Activated T-helper 1 cell treated with Interleukin-2 at 50 U/mL for 16 hours (primary cell): ENCODE data around the gene LGR5.

ENCODE experiments used
- DNase-seq: peaks from one replicate; pipeline ENCODE4 v3.0.0-alpha.2; 2020; ENCODE audit warnings: low read depth

LGR5 gene

DNA sequence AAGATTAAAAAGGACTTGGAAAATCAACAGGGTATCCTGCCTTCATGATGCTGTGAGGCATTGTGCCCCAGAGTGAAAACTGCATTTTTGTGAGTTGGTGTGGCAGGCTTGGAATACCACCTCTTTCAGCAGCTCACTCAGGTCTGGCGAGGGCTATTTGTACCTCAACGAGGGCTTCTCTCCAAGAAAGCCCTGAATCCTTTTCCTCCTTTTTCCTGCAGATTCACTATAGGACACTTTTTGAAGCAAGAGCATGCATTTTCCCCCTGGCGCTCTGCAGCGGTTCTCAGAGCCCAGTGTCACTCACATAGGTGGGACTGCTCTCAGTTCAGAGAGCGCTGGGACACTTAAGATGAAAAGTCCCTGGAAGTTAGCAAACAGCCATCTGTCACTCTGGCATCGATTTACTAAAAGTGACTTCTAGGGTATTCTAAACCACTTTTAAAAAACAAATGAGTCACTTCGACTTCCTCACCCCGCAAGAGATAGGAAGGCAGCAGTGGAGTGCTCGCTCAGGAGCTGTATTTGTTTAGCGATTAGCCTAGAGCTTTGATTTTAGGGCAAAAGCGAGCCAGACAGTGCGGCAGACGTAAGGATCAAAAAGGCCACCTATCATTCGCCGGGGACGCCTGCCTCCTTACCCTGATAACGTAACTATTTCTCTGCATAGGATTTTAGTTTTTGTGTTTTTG is 782 bp upstream of the LGR5 start:
- DNase-seq: no peak

DNA sequence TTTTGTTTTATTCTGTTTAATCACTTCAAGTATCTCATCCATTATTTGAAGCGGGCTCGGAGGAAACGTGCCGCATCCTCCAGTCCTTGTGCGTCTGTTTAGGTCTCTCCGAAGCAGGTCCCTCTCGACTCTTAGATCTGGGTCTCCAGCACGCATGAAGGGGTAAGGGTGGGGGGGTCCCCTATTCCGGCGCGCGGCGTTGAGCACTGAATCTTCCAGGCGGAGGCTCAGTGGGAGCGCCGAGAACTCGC is 311 bp upstream of the LGR5 start:
- DNase-seq: no peak

DNA sequence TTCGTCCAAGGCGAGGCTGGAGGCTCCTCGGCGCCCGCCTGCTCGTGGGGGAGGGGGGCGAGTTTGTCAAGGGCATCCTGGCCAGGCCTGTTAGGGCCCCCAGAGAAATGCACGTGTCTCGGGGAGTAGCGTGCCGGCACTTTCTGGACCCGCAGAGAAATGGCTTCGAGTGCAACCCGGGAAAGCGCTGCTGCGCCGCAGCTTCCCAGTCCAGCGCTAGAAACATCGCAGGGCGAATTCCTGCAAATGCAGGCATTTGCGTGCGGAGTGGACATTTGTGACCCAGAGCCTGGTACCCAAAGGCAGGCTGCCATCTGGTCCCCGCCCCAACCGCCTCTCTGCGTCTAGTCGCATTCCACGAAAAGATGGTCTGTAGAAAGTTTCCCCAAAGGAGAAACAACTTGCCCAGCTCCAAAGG is 756 bp downstream of the LGR5 start:
- DNase-seq: no peak

DNA sequence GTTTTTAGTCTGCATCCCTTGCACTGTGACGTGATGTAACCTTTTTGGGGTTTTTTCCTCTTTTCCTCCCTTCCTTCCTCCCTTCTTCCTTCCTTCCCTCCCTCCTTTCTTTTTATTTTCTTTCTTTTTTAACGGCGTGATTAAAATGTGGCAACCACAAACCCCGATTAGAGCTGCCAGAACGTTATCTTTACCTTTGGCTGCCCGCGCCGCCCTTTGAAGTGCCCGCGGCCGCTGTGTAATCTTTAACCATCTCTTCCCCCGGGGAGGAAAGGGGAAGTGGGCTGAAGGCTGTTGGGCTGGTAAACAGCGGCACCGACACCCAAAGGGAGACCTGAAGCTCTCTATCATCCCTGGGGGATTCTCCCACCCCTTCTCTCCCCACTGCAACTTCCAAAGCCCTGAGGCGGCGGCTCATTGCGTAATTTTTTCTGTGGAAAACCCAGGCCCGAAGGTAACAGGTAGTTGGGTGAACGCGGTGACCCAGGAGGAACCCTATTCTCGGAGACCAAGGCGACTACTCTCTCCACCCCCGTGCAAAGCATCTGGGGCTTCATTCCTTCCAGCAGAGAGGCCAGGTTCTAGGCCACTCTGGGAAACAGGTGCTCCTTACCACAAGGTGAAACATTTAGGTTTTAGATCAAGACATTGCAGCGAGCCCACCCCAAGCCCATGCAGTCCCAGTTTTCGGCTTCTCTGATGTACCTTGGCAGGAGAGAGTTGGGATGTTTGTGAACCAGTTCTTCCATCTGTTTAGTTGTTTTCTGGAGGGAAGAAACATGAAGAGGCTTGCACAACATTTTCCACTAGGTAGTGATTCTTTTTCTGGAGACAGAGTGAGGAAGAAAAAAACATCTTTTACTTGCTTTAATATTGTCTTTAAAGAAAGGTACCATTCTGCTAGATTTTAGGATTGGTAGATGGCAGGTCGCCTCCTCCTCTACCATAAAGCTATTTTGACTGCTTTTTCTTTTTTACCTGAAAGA is 1.5 kb downstream of the LGR5 start:
- DNase-seq: no peak

DNA sequence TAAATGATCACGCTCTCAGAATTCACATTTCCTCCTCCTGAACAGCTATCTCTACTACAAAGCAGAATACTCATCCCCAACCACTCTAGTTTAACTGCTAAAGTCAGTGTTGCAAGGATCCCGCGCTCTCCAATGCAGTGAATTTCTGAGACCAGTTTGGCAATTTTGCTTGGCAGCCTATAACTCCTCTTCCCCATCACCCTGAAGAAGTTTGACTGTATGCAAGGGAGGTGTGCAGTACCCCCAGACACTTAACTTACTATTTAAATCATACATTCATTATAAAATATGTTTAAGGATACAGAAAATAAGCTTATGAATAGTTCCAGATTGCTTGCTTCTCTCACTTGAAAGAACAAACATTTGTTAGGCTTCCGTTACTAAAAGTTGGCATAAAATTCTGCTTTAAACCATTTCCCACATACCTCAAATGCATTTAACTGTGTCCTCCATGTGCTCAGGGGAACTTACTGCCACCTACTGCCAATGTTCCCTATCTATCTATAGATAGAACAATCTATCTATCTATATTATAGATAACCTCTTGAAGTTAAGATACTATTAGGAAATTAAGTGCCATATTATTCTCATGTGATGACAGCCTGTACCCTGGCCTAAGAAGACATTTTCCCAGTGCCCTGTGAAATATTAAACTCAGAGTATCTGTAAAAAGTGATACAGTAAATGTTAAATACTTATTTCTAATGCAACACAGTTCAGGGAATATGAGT is 2.4 kb downstream of the LGR5 start:
- no peak for DNase-seq

DNA sequence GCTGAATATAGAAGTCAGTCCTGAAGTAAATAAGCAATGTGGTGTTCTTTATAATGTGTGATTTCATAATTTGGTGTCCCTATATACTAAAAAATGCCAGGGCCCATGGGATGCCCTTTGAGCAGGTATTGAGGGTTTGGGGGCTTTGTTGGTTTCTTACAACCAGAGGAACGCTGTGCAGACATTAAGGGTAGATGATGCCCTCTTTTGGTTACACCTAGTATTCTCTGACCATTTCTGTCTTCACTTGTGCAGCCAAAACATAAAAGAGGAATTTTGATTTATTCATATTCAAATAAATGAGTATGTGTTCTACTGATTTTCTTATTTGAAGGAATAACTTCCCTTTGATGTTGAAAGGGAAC is 3.0 kb downstream of the LGR5 start:
- DNase-seq: no peak

DNA sequence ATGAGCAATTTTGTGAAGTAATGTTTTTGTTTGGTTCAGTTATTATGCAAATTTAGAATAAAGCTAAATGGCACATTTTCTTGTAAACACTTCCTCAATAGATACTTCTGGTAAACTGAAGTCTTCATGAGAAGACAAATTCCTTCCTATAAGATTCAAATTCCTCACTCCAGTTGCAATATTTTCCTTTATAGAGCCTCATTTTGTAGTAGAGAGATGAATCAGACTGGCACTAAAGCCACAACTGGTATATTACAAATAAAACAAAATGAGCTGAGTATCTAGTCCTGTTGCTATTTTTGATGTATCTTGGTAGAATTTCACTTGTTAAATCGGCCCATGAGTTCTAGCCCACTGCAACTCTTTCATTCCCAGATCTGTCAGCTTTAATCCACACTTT is 5.5 kb downstream of the LGR5 start:
- no peak for DNase-seq

DNA sequence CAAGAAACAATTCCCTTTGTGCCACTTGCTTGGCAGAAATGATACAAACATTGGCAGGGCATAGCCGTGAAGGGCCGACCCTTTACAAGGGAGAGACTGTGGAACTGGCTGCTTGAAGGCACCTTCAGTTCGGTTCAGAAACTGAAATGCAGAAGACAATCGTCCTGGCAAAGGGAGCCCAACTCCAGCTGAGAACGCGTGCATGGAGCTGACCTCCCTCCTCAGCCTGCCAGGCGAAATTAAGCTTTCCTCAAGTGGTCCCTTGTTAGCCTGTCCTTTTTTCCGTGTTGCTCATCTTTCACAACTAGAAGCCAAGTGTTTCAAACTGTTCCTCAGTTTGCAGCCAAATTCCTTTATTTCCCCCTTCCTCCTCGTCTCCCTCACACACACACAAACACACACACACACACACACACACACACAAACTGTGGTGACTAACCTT is 8.1 kb downstream of the LGR5 start:
- no peak for DNase-seq

DNA sequence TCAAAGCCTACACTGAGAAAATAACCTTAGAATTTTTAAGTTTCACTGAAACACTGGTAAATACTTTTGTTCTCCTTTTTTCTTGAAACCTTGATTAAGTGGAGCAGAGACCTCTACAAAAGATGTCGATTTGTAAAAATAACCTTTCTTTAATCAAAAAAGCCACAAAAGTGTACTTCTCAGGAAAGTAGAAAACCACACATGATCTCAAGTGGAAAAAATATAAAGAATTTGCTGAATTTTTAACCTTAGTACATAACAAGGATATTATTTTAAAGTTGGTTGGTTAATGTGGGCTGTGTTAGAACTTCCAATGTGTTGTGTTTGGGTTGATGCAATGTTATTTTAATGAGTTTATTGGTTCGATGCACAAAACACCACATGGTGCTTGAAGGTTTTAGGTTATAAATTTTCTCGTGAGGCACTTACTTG is 8.6 kb downstream of the LGR5 start:
- no peak for DNase-seq

DNA sequence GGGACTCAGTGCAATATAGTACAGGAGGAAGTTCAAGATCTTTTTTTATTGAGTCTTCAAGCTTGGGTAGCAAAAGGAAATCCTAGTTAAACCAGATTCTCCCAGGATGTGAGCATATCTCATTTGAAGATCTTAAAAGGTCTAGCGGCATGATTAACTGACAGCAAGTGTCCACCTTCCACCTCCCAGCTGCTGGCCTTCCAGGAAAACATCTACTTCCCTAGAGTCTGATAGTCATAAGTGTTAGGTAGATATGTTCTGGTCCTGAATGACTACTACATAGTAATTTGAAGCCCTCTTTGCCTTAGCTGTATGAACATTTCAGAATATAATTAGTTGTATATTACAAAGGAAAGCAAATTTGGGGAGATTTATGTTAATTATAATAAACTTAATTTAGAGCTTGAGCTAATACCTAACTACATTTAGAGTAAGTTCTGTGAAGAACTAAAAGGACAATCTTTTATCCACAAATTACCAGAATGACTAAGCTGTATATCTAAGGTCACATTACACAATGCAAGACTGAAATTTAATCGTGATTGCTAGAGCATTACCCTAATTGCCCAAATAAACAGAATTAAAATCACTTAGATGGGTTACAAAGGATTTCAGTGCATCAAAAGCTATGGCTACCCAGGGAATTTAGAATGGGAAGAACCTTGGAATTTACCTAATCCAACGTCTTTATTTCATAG is 9.9 kb downstream of the LGR5 start:
- DNase-seq: no peak

DNA sequence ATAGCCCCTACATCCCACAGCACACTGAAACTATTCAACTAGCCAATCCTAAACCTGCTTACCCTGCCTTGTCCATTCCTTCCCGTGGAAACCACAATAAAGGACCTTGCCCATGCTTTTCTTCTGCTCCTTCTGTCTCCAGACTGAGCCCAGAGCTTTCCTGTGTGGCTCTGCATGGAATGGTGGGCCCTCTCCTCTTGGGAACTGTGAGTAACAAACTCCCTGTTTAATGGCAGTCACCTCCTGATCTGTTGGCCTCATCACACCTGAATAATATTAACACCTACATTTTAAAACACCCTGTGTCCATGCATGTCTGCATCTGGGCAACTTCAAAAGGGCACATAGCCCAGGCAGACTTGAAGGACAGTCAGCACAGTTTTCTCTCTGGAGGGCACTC is 12.4 kb downstream of the LGR5 start:
- DNase-seq: no peak

DNA sequence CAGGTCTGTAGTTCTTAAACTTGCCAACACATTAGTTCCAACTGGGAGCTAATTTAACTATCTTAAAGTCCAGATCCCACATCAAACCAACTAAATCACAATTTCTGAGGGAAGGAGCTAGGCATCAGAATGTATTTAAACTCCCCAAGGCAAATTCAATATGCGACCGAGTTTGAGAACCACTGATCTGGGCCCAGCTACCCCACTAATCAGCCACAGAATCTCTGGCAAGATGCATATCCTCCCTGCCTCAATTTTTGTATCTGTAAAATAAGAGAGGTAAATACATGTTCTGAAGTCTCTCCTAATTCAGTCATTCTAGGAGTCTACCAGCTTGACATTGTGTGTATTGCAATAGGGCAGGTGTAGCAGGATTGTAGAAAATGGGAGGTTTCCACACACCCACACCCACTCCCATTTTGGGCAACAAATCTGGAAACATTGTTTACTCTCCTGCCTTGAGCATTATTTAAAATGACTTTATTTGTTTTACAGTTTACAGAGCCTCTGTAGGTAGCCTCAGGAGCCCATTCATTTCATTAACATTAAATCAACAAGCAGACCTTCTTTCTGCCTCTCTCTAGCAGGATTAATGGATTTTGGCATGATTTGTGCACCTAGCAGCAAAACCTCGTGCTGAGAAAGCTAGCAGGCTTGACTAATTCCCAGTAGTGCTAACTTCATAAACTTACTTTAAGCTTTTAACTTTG is 15.6 kb downstream of the LGR5 start:
- DNase-seq: no peak

DNA sequence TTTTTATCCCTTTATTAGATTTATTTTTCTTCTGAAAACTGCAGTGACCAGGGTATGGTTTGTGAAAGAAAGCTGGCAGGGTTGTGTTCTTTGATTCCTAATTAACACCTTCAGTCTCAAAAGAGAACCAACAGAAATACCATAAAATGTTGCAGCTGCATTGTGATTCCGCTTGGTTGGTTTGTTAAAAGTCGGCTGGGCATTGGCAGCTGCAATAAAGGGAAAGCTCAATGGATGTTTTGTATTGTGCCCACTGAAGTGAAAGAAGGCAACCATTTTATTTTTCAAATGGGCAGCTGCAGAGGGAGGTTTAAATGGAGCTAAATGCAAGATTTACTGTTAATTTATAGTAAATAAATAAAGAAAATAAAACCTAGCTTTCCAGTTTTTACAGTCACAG is 16.7 kb downstream of the LGR5 start:
- no peak for DNase-seq

DNA sequence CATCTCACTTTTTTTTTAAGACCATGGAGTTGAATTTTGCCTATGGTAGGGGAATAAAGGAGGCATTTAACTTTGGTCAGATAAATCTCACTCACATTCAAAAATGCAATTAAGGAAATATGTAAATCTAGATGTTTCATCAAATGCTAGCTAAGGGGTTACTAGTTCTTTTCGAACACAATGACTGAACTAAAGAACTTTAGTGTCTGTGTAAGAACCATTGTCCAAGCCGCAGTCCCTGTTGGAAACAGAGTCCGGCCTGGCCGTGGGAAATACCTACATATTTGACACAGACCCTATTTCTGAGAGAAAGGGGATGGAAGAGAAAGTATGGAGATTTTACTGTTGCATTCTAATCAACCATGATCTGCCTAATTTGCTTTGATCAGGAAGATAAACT is 17.4 kb downstream of the LGR5 start:
- no peak for DNase-seq

DNA sequence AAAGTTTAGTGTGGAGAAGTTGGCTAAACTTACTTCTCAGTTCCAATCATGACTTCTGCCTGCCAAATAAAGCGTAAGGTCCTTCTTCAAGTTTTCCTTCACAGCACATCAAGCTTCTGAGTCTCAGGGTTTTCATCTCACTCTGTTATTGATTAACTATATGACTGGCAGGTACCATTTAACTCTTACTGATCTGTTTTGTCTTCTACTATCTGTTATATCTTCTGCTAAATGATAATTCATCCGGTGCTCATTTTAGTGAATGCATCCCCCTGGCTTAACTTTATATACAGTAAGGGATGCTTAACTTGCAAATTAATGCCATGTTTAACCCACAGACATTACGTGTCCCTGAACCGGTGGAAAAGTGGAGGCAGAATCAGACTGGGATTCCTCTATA is 20.7 kb downstream of the LGR5 start:
- DNase-seq: no peak

DNA sequence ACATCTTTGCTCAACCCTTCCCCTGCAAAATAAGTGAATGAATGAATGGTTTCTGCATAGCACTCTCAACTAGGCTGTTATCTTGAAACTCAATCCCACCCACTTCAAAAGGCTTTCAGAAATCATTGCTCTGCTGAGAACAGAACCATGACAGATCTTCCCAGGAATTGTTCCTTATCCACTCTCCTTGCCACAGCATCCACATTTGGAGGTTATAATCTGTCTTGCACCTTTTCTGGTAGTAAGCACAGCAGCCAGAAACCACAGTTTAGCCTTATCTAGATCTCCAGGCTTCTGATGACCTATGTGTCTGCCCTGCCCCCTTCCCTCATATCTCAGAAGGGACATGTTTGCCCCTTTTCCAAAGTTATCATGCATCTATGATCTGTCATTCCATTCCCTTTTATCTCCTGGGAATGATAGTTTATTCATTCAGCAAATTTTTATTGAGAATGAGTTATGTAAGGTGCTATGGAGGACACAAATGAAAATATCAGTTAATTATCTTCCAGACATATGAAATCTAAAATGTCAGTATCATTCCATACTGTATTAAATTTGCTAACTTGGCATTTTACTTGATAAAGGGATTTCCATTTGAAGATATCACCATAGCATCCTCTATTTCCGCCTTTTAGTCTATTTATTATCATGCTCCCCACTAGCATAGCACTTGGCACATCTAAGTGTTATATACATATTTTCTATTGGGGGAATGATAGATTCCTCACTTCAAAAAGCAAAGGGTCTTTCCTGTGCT is 21.4 kb downstream of the LGR5 start:
- no peak for DNase-seq

DNA sequence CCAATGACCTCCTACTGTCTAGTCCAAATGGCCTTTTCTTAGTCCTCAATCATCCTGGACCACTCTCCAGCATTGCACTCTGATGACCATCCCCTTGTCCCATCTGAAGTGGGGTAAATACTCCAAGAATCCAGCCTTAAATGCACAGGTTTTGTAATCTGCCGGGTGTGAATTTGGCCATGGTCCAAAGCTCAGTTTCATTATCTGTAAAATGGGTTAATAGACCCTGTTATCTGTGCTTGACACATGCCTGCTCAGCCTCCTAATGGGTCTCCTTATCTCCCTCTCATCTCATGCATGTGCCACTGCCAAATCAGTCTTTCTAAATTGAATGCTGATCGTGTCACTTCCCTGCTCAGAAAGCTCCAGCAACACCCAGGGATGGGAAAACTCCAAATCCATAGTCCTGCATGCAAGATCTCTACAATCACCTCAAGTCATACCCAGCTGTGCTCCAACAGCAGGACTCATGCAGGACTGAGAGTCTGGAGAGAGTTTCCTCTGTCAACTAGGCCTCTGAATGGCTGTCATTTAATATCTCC is 22.3 kb downstream of the LGR5 start:
- DNase-seq: no peak

DNA sequence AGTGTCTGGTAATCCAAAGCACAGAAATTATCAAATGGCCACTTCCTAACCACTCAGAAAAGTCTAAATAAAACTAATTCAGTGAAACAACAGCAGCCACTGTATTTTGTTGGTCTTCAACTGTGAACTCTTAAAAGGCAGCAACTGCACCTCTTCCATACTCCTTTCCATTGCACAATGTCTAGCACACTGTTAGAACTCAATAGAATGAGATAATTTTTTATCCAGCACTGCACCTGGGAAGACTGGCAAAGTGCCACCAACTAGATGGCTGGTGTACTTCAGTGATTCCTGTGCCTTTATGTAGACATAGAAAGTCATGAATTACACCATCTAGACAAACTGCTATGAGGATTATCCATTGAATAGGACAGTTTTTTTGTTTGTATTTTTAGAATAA is 26.2 kb downstream of the LGR5 start:
- no peak for DNase-seq

DNA sequence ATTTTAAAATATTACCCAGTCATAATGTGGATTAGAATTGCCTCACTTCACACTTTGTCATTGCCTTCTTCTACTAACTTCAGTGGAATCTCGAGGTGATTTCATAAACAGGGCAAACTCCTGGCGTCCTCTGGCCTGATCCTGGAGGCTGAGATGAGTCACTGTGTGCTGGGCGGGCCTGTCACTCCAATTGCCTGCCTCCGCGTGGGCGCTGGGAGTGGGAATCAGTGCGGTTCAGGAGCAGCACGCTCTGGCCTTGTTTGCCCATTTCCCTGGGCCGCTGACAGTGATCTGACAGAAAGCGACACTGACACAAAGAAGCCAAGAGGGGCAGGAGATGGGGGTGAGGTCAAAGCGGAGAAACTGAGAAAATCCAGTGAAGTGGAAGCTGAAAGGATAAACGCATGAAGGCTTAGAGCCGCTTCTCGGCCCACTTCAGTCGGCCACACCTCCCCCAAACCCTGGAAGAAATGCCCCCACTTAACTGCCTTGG is 29.7 kb downstream of the LGR5 start:
- DNase-seq: no peak

DNA sequence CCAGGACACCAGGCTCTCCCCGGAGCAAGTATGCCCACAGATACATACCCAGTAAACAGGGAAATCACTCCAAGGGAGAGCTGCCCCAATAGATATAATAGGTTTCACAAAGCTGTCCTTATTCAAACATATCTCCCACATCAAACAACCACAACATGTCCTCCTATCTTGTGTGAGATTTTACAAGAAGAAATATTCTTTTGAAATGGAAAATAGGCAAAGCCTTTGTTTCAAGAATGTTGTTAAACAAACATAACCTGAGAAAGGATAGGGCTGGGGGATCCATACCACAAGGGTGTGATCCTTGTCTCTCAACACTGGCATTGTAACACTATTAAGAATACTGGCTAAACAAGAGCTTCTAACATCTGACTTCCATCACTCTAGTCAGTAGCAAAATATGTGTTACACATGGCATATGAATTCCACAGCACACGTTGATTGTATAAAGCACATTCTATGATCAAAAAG is 32.9 kb downstream of the LGR5 start:
- DNase-seq: no peak
